Stimulated activated CD8-positive, alpha-beta memory T cell treated with anti-CD3 and anti-CD28 coated beads, Interleukin-4, amount 100 ng/mL, for 4 hours (primary cell): ENCODE data around the gene DDX1.
"Not testable (repeated sequence)": the region's sequence is repeated elsewhere in the genome, so short reads cannot be mapped to it uniquely, and the experiment has no call there.

Experiments used
- DNase-seq, 2 donors: peaks; one replicate each; pipeline ENCODE4 v3.0.0-alpha.2; 2020; ENCODE audit warnings: low read depth in 2 of 2, low spot score in 1 of 2

The DDX1 gene

DNA sequence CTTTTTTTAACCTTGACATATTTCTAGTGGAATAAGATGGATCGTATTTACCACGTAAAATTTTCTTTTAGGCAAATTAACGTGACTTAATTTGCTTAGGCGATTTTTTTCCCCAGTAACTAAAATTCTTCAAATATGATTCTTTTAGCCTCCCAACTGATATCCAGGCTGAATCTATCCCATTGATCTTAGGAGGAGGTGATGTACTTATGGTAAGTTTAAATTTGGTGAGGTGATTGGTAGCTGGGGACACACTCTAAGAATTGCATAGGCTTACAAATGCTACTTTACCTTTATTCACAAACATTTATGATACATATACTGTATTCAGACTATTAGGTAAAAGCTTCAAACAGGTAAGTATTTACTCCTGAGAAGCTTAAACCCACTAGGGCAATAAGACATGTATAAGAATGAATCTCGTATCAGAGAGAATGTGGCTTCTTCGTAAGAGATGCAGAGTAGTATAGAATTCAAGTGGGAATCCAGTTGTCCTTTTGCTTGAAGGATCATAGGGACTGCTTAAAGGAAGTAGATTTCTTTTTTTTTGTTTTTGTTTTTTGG lies 3.8 kb downstream of the DDX1 start:
- no peak for DNase-seq

DNA sequence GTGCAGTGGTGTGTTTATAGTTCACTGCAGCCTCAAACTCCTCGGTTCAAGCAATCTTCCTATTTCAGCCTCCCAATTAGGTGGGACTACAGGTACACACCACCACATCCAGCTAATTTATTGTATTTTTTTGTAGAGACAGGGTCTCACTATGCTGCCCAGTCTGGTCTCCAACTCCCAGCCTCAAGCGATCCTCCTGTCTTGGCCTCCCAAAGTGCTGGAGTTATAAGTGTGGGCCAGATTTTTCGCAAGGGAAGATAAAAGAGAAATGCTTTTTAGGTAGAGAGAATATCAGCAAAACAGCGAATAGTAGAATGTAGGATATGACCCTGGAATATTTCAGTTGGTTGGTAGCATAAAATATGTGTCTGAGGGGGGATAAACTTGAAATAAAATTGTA lies 4.3 kb downstream of the DDX1 start:
- no peak for DNase-seq

DNA sequence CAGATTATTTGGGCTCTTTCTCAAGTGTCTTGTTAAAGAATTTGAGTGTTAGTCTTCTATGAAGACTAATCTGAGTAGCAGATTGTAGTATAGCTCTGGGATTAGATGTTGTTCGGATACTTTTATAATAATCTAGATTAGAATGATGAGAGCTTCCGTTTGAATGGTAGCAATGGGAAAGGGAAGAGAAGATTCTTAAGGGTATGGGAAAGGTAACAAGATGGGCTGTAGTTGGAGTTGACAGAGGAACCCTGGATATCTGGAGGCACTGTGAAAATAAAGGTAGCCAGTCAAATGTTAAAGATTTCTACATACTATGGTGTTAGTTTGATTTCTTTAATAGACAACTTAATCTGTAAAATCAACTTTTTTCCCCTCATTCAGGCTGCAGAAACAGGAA lies 4.7 kb downstream of the DDX1 start:
- DNase-seq, result no peak

DNA sequence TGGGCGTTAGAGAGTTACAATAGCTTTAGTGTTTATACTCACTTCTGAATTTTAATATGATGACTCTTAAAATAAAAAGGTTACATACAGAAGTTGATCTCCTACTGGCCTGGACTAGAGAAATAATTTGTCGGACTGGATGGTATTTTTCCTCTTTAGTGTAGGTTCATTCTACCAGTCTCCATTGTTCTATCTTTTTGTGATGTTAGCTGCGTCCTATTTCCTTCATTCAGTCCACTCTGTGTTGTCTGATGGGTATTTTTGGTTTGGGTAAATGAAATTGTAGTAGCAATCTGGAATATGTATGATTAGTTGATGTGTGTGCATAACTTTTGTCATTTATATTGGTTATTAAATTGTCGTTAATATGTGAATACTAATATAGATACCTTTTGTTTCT lies 5.3 kb downstream of the DDX1 start:
- no peak for DNase-seq

DNA sequence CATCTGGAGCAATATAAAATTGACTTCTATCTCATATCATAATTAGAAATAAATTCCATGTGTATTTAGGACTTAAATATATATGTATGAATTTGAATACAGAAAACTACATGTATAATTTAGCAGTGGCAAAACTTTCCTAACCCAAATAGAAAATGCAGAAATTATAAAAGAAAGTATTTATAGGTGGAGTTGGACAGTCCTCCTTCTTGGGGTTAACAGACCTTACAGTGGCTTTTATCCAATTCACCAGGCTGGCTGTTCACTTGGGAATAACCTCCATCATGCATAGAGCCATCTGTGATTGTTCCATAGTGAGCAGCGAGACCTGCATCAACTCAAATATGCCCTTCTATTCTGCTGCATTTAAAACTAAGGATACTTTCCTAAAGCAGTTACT lies 8.3 kb downstream of the DDX1 start:
- DNase-seq, result no peak

DNA sequence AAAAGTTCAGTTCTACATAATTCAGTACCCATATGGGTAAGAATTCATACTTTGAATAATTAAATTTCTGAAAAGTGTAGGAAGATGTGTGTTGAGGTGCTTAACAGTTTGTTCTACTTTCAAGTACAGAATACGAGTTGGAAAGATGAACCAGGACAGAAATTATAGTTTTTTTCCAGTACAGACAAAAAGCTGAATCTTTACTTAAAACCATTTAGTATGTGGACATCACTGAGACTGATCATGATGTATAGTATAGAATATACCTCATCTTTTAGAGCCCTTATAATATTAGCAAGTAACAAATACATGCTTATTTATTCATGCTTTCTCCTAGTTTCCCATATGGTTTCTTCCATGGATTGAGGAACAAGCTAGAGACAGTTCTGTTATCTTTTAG lies 10.0 kb downstream of the DDX1 start:
- no peak for DNase-seq

DNA sequence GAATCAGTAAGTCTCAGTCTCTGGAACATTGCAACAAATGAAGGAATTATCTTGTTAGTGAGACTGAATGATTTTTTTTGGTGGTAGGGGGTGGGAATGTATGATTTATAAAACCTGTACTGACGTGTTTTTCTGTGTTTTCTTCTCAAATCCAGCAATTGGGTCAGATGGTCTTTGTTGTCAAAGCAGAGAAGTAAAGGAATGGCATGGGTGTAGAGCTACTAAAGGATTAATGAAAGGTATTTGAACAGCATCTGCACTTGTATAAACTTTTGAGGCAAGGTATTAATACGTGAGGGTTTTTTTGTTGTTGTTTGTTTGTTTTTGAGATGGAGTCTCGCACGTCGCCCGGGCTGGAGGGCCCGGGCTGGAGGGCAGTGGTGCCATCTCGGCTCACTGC lies 10.7 kb downstream of the DDX1 start:
- DNase-seq, result no peak

DNA sequence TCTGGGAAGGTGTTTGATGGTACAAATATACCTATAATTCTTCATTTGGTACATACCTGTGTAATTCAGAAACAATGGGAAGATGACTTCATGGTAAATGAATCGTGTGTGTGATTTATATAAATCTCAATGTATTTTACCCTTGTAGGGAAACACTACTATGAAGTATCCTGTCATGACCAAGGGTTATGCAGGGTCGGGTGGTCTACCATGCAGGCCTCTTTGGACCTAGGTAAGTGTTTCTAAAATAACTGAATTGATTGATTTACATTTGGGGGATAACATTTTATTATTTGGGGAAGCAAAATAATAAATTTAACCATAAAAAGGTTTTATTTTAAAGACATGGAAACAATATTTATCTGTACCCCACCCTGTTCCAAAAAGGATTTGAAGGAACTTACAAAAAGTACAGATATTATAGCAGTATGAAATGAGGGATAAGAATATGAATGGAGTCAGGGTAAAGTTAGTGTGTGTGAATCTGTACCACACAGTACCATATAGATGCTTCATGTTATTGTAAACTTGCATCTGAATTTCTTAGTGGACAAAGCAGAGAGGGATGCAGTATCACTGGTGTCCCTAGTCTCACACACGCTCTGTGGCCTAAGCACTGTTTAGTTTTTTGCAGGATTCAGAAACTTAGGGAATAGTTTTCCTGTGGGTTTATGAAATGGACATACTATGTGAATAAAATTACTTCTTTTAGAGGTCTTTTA lies 11.5 kb downstream of the DDX1 start:
- no peak for DNase-seq

DNA sequence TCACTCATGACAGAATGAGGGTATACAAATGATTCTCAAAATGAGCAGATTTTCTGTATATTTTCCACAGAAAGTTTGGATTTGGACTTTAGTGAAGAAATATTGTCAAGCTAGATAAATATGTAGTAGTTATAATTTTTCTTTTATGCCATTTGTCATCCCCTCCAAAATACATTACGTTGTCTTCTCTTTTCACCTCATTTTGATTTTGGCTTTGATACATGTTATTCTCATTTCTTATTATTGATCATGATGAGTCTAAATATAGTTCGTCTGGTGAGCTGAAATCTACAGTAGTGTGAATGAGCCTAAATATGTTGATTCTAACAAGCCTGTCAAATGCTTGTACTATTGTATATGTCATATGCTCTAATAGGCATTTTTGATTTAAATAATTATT lies 12.3 kb downstream of the DDX1 start:
- no peak for DNase-seq

DNA sequence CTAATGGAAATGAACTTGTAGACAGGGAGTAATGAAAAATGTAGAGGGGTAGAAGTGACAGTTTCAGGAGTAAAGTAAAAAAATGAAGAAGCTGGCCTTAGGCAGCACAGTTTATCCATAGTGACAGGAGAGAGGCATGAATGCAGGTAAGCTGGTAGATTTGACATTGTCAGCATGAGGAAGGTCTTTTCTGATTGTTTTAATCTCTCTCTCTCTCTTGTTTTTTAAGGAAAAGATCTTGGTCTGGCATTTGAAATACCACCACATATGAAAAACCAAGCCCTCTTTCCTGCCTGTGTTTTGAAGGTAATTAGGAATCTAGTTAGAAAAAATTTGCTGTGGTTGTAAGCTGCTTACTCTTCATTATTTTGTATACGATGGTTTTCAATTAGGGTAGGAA lies 14.1 kb downstream of the DDX1 start:
- no peak for DNase-seq

DNA sequence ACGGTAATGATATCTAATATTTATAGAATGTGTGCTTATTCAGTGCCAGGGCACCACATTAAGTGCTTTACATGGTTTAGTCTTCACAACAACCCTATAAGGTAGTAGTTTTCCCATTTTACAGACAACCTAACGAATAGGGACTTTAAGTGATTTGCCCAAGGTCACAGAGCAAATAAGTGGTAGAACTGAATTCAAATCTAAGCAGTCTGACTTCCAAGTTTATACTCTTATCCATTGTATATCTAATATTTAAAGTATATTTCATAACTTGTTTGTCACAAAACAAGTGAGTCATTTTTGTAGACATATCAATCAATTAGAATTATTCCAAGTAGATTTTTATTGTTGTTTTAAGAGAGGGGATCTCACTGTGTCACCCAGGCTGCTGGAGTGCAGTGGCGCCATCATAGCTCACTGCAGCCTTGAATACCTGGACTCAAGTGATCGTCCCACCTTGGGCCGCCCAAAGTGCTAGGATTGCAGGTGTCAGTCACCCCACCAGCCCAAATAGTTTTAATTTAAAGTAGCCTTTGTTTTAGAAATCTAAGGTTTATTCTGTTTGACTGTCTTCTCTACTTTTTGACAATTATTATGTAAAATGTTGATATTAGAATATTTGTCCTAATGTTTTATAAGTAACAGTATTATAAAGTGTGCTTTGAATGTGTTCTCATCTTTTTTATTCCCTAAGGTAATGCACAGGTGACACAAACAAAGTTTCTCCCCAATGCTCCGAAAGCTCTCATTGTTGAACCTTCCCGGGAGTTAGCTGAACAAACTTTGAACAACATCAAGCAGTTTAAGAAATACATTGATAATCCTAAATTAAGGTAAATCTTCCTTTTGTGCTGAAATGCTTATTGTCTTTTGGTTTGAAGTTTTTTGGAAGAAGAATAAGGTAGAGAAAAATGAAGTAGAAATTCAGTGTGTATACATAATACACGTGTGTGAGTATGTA lies 15.1 kb downstream of the DDX1 start:
- no peak for DNase-seq

DNA sequence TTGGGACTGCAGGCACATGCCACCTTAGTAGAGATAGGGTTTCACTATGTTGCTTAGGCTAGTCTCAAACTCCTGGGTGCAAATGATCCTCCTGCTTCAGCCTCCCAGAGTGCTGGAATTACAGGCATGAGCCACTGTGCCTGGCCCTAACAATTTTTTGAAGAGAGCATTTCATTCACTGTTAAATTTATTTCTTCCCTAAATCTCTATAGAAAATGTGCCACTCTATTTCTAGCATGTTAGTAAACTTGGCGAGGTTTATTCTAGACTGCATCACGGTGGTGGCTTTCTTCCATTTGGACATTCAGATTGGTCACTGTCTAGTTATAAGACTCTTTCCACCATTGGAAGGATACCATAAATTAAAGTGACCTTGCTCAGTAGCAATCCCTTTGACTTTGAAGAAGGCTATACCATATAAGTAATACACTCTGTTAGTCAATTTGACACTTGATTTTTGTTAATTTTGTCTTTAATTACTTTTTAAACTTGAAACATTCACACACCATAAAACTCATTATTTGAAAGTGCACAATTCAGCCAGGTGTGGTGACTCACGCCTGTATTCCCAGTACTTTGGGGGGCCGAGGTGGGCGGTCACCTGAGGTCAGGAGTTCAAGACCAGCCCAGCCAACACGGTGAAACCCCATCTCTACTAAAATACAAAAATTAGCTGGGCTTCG lies 16.2 kb downstream of the DDX1 start:
- DNase-seq, result no peak

DNA sequence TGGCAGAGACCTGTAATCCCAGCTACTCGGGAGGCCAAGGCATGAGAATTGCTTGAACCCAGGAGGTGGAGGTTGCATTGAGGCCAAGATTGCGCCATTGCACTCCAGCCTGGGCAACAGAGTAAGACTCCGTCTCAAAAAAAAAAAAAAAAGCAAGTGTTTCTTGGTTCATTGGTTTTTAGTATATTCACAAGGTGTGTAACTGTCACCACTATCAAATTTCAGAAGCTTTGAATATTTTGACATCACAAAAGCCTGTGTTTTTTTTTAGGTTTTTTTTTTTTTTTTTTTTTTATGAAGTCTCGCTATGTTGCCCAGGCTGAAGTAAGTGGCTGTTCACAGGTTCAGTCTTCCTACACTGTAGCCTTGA lies 16.7 kb downstream of the DDX1 start:
- no peak for DNase-seq

DNA sequence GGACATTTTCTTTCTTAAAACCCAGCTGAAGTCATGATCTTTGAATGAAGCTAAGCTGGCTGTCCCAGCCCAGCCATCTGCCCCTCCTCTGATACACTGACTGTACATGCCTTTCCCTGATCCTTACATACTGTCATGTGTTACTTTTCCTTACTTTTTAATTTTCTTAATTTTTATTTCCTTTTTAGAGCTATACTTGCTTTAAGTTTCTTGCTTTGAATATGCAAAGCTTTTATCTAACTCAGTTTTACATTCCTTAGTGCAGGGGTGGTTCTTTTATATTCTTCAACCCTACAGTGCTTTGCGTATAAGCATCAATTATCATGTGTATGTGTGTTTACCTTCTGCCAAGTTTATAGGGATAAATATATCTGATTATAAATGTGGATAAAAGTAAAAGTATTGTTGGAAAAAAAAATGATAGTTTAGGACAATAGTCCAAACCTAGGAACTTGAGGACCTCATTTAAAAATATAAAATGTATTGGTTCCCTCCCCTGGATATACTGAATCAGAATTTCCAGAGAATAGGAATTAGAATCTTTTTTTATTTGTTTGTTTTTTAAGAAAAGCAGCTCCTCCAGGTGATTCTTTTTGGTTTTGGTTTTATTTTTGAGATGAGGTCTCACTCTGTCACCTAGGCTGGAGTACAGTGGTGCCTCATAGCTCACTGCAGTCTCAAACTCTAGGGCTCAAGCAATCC lies 17.8 kb downstream of the DDX1 start:
- no peak for DNase-seq

DNA sequence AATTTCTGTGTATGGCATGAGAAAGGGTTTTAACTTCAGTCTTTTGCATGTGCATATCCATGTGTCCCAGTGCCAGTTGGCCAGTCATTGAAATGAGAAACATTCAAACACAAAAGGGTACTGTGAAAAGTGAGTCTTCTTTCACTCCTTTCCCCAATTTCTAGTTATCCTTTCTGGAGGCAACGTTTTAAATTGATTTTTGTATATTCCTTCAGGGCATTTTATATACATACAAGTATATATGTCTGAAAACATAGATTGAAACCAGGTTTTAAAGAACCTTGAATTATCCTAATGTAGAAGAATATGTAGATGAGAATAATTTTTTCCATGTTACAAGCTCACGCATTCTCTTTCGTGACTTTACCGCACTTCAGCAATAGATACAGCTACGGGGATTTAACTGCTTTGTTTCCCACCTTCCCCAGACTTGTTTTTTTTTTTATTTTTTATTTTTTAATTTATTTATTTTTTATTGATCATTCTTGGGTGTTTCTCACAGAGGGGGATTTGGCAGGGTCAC lies 18.8 kb downstream of the DDX1 start:
- no peak for DNase-seq

DNA sequence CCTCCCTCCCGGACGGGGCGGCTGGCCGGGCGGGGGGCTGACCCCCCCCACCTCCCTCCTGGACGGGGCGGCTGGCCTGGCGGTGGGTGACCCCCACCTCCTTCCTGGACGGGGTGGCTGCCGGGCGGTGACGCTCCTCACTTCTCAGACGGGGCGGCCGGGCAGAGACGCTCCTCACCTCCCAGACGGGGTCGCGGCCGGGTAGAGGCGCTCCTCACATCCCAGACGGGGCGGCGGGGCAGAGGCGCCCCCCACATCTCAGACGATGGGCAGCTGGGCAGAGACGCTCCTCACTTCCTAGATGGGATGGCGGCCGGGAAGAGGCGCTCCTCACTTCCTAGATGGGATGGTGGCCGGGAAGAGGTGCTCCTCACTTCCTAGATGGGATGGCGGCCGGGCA lies 20.4 kb downstream of the DDX1 start:
- DNase-seq, result not testable (repeated sequence)

DNA sequence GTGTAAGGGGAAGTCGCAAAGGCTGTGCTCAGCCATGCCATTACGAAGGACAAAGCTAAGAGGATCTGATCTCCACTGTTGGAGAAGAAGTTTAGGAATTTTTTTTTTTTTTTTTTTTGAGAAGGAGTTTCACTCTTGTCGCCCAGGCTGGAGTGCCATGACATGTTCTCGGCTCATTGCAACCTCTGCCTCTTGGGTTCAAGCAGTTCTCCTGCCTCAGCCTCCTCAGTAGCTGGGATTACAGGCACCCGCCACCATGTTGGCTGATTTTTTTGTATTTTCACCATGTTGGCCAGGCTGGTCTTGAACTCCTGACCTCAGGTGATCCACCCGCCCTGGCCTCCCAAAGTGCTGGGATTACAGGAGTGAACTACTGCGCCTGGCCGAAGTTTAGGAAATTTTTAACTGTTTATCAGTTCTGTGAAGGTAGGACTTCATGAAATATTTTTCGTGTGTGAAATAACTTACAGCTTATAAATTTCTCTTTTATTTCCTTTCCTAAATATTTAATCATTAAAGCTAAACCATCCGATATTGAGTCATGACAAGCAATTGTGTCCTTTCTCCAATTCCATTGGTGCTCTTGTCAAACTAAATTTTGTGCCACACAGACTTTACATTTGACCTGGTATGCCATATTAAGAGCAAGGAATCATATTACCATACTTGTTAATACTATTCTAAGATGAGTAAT lies 22.2 kb downstream of the DDX1 start:
- DNase-seq, result no peak

DNA sequence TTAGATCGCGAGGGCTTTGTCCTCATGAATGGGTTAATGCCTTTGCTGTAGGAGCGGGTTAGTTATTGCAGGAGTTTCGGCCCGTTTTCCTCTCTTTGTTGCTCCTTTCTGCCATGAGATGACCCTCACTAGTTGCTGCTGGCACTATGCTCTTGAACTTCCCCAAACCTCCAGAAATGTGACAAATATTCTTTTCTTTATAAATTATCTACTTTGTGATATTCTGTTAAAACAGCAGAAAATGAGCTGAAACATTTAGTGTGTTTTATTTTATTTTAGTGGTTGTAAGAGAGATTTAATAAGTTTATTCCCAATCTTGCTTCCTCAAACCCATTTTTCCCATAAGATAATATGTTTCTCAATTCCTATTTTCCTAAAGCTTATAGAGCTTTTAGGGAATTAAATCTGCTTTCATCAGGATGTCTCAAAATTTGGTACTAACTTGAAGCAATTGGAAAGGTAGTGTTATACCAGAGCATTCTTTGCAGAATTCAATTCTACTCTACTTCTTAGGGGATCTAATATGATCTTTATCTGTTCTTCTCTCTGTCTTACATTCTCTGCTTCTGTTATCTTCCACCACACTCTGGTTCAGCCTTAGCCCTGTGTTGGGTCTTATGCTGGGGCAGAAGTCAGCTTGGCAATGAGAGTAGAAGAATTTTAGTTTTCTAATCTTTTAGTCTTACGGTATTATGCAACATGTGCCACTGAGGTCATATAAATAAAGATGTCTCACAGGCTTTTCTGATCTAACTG lies 23.1 kb downstream of the DDX1 start:
- no peak for DNase-seq

DNA sequence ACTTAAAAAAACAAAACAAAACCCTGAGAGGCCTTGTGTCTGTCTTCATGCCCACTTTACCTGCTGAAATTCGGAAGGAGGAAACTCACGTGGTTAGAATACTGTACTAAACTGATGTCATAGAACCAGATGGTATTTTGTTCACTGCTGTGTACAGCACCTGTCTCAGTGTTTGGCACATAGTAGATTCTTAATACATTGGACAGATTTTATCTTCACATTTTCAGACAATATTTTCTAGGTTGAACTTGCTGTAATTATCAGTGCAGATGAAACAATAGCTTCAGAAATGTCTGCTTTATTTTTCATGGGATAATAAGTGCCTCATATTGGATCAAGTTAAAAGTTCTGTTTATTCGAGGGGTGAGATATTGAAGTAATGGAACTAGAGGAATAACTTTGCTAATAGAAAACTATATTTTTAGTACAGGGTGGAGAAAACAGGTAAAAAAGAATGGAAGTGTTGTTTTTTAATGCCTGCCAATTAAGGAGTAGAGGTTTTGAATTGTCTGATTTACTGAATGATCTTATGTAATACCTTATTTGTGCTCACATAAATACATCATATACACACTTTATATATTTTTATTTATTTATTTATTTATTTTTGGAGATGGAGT lies 23.7 kb downstream of the DDX1 start:
- no peak for DNase-seq
